Gastroesophageal sphincter (tissue), 3 donors: ENCODE results near the gene CELA2A.

Experiments used
- CTCF ChIP-seq, 4 experiments: fragments of 200-600 bp in 2 of 4; fragments of 450-650 bp in 2 of 4; sonication (generic) in 1 of 4; IDR thresholded peaks; one replicate each; pipeline ENCODE4 v1.5.1; 2017 to 2019; ENCODE audit warnings: antibody characterized with exemption in 4 of 4, mild to moderate bottlenecking in 2 of 4, moderate library complexity in 2 of 4
- POLR2A ChIP-seq, 2 donors: fragments of 450-650 bp; IDR thresholded peaks; one replicate each; pipeline ENCODE4 v1.6.1; 2017; ENCODE audit warnings: antibody characterized with exemption in 2 of 2, mild to moderate bottlenecking in 2 of 2, moderate library complexity in 1 of 2
- POLR2AphosphoS5 ChIP-seq: sonication (generic); formaldehyde crosslinking; IDR thresholded peaks from one replicate; pipeline ENCODE4 v1.6.1; 2017; ENCODE audit warnings: antibody characterized with exemption

- no peak for TF ChIP-seq CTCF (IDR thresholded peaks at IDR 0.05)
- TF ChIP-seq POLR2AphosphoS5, result no peak
- no peak for TF ChIP-seq POLR2A (IDR thresholded peaks at IDR 0.05)
These were observed 24.2 kb upstream of the CELA2A start for GRCh38 chr1:15432324-15432723.
